GM23338 (cell line): ENCODE results near the gene CUBN. TPM values are rescaled to one million over a fixed set of nuclear protein-coding genes. Genes with fewer than 3 reads are reported as not detected.

ENCODE experiments used
- ATAC-seq: fragments of 200-7000 bp; cut with Tn5 transposase; 3 replicates; pipeline ENCODE4 v1.9.1; 2020
- DNase-seq: peaks from one replicate; pipeline ENCODE4 v3.0.0-alpha.2; 2015; ENCODE audit warnings: low spot score
- H2AFZ ChIP-seq: fragments of 200-600 bp; sonication (generic); 2 replicates; pipeline ENCODE4 v1.8.0; 2016; ENCODE audit warnings: antibody characterized with exemption, mild to moderate bottlenecking, moderate library complexity
- H3F3A ChIP-seq: fragments of 200-600 bp; sonication (generic); replicated peaks from 2 replicates; pipeline ENCODE4 v1.8.0; 2017; ENCODE audit warnings: antibody characterized with exemption, mixed run types, low read depth
- H3K27ac ChIP-seq: fragments of 200-600 bp; sonication (generic); 2 replicates; pipeline ENCODE4 v1.6.1; 2016; ENCODE audit warnings: low read depth
- H3K27me3 ChIP-seq: fragments of 200-600 bp; sonication (generic); 2 replicates; pipeline ENCODE4 v1.8.0; 2016; ENCODE audit warnings: mild to moderate bottlenecking, mixed run types, moderate library complexity; ENCODE audit not compliant: insufficient read depth
- H3K36me3 ChIP-seq: fragments of 200-600 bp; sonication (generic); 2 replicates; pipeline ENCODE4 v1.8.0; 2016; ENCODE audit warnings: mild to moderate bottlenecking; ENCODE audit not compliant: insufficient read depth
- H3K4me1 ChIP-seq: fragments of 200-600 bp; sonication (generic); 2 replicates; pipeline ENCODE4 v1.8.0; 2016; ENCODE audit warnings: mild to moderate bottlenecking, moderate library complexity; ENCODE audit not compliant: insufficient read depth
- H3K4me2 ChIP-seq: fragments of 200-600 bp; sonication (generic); 2 replicates; pipeline ENCODE4 v1.7.1; 2017; ENCODE audit warnings: mixed run types
- H3K4me3 ChIP-seq: fragments of 200-600 bp; sonication (generic); 2 replicates; pipeline ENCODE4 v1.6.1; 2016; ENCODE audit warnings: mixed run types
- H3K79me2 ChIP-seq: fragments of 200-600 bp; sonication (generic); replicated peaks from 2 replicates; pipeline ENCODE4 v1.8.0; 2017; ENCODE audit warnings: mild to moderate bottlenecking; ENCODE audit not compliant: insufficient read depth
- H3K9me2 ChIP-seq: fragments of 200-600 bp; sonication (generic); 2 replicates; pipeline ENCODE4 v1.8.0; 2017; ENCODE audit not compliant: insufficient read depth
- H4K20me1 ChIP-seq: fragments of 200-600 bp; sonication (generic); replicated peaks from 2 replicates; pipeline ENCODE4 v1.8.0; 2017; ENCODE audit warnings: mild to moderate bottlenecking; ENCODE audit not compliant: insufficient read depth
- H3K27ac Mint-ChIP-seq: 2 replicates; pipeline ENCODE4 v1.8.0; 2020; ENCODE audit warnings: inconsistent platforms, mild to moderate bottlenecking, moderate library complexity, mixed read lengths
- H3K27me3 Mint-ChIP-seq: 3 replicates; pipeline ENCODE4 v1.8.0; 2022; ENCODE audit warnings: low read depth, mild to moderate bottlenecking, moderate library complexity, mixed read lengths, inconsistent platforms; ENCODE audit not compliant: insufficient read depth, poor library complexity
- H3K36me3 Mint-ChIP-seq: 3 replicates; pipeline ENCODE4 v1.8.0; 2021; ENCODE audit warnings: low read depth, mild to moderate bottlenecking, inconsistent platforms, moderate library complexity, mixed read lengths
- H3K4me1 Mint-ChIP-seq: 3 replicates; pipeline ENCODE4 v1.8.0; 2020; ENCODE audit warnings: mild to moderate bottlenecking, inconsistent platforms, mixed read lengths
- H3K4me3 Mint-ChIP-seq: 3 replicates; pipeline ENCODE4 v1.8.0; 2021; ENCODE audit warnings: moderate library complexity, mild to moderate bottlenecking, inconsistent platforms, mixed read lengths
- H3K9me3 Mint-ChIP-seq: 3 replicates; pipeline ENCODE4 v1.8.0; 2020; ENCODE audit warnings: moderate library complexity, mild to moderate bottlenecking, inconsistent platforms, mixed read lengths
- CREB1 ChIP-seq: fragments of 250-450 bp; sonication (Bioruptor Pico); IDR thresholded peaks from 2 replicates; pipeline ENCODE4 v1.5.0; 2020; ENCODE audit warnings: low read depth, mild to moderate bottlenecking, moderate library complexity
- EZH2 ChIP-seq: fragments of 200-600 bp; sonication (generic); IDR thresholded peaks from one replicate; pipeline ENCODE4 v1.8.0; 2017; ENCODE audit warnings: antibody characterized with exemption, mild to moderate bottlenecking, low read depth; ENCODE audit not compliant: unreplicated experiment
- EZH2phosphoT487 ChIP-seq: fragments of 200-600 bp; sonication (generic); IDR thresholded peaks from one replicate; pipeline ENCODE4 v1.8.1; 2018; ENCODE audit warnings: antibody characterized with exemption; ENCODE audit not compliant: unreplicated experiment
- NANOG ChIP-seq: IDR thresholded peaks from 2 replicates; pipeline ENCODE4 v1.6.1; 2016; ENCODE audit warnings: antibody characterized with exemption, borderline replicate concordance
- POLR2AphosphoS5 ChIP-seq: IDR thresholded peaks from 2 replicates; pipeline ENCODE4 v1.6.1; 2016; ENCODE audit warnings: antibody characterized with exemption, low read depth
- STAT1 ChIP-seq: IDR thresholded peaks from one replicate; pipeline ENCODE4 v1.6.1; 2016; ENCODE audit warnings: antibody characterized with exemption; ENCODE audit not compliant: unreplicated experiment
- ZNF114 ChIP-seq: fragments of 250-450 bp; sonication (Bioruptor Pico); IDR thresholded peaks from 2 replicates; pipeline ENCODE4 v1.5.0; 2020; ENCODE audit warnings: mild to moderate bottlenecking, moderate library complexity
- ZNF331 ChIP-seq: fragments of 250-450 bp; sonication (Bioruptor Pico); IDR thresholded peaks from 2 replicates; pipeline ENCODE4 v1.5.0; 2020; ENCODE audit warnings: low read depth, mild to moderate bottlenecking, moderate library complexity
- polyA plus RNA-seq: library from polyadenylated mRNA; unstranded; fragments of >200 nt; fragmentation: Nextera tagmentation; extraction: Ambion mirVana; gene quantifications from 2 replicates; pipeline ENCODE4 v1.2.1, GENCODE V29; 2016
- total RNA-seq: library from RNA; depleted of rRNA; stranded (reverse); fragments of >200 nt; shearing (Covaris generic); gene quantifications from 2 replicates; pipeline ENCODE4 v1.2.3, GENCODE V29; 2014
- TF ChIP-seq, protein P1 (sequence below): IDR thresholded peaks from 2 replicates; pipeline ENCODE4 v1.6.1; 2016; ENCODE audit warnings: antibody characterized with exemption
- TF ChIP-seq, protein P2 (sequence below), 2 experiments: fragments of 200-600 bp in 1 of 2; sonication (generic) in 1 of 2; conservative IDR thresholded peaks; 2 replicates each; pipeline versions ENCODE4 v1.5.1 to v1.6.1; 2016 to 2017; ENCODE audit warnings: antibody characterized with exemption in 2 of 2, low read depth in 2 of 2, mild to moderate bottlenecking in 2 of 2, moderate library complexity in 1 of 2

CUBN gene
- total and polyA plus RNA-seq, 2 experiments from 2014 or later, result 0.06 to 1.8 TPM

DNA sequence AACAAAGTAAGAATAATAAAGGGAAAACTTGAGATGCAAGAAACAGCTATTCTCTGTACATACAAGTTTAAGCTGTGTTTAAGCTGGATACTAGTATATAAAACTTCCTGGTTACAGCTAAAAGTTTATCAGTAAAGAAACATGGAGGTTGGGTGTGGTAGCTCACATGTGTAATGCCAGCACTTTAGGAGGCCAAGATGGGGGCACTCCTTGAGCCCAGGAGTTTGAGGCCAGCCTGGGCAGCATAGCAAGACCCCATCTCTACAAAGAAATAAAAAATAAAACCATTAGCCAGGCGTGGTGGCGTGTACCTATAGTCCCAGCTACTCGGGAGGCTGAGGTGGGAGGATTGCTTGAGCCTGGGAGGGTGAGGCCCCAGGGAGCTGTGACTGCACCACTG lies 315.6 kb downstream of the CUBN start (continued):
- TF ChIP-seq NANOG (no peak), CREB1 (CRISPR knock-in tag) (no peak), EZH2 (no peak), ZNF114 (CRISPR knock-in tag) (no peak), STAT1 (no peak), ZNF331 (no peak), POLR2AphosphoS5 (no peak), EZH2phosphoT487 (no peak)
- TF ChIP-seq, protein P1, sequence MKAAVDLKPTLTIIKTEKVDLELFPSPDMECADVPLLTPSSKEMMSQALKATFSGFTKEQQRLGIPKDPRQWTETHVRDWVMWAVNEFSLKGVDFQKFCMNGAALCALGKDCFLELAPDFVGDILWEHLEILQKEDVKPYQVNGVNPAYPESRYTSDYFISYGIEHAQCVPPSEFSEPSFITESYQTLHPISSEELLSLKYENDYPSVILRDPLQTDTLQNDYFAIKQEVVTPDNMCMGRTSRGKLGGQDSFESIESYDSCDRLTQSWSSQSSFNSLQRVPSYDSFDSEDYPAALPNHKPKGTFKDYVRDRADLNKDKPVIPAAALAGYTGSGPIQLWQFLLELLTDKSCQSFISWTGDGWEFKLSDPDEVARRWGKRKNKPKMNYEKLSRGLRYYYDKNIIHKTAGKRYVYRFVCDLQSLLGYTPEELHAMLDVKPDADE, result no peak

DNA sequence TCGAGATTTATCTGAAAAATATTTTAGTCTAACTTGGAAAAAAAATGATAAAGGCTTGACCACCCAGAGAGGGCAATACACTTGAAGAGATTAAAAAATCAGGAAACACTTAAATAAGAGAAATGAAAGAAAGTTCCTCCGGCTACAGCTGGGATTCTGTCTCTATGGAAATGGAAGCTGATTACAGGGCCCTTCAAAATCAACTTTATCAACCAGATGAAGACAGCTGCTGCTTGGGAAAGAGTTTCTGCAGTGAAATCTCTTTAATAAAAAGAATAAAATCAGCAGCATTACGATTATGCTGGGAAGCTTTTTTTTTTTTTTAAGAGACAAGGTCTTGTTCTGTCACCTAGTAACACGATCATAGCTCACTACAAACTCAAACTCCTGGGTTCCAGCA lies 316.9 kb downstream of the CUBN start:
- Mint-ChIP-seq H3K4me3 (no peak overlapping the region), H3K27ac (no peak overlapping the region), H3K9me3 (no peaks in the 10 kb centered on the region), H3K36me3 (no peaks in the 10 kb centered on the region; the same call in 2 of the 3 replicates), H3K4me1 (peaks cover 8% of the 10 kb centered on the region), H3K27me3 (peaks cover 8% of the 10 kb centered on the region)
- no peaks in the 10 kb centered on the region for H3F3A ChIP-seq
- TF ChIP-seq EZH2phosphoT487 (no peak), CREB1 (CRISPR knock-in tag) (no peak), POLR2AphosphoS5 (no peak)
- TF ChIP-seq, protein P1, result no peak
- H3K4me2 ChIP-seq, result no peak overlapping the region
- no peak overlapping the region for H2AFZ ChIP-seq
- H3K4me3 ChIP-seq, result no peak overlapping the region
- DNase-seq, result no peak
- peaks cover 85% of the 10 kb centered on the region for H3K79me2 ChIP-seq
- H3K4me1 ChIP-seq, result peaks cover 8% of the 10 kb centered on the region
- ATAC-seq, result no peak
- no peaks in the 10 kb centered on the region for H3K36me3 ChIP-seq
- peaks cover 9% of the 10 kb centered on the region; the same call in 1 of the 2 replicates for H4K20me1 ChIP-seq
- no peak overlapping the region for H3K27ac ChIP-seq
- H3K27me3 ChIP-seq, result no peaks in the 10 kb centered on the region
- no peaks in the 10 kb centered on the region for H3K9me2 ChIP-seq

DNA sequence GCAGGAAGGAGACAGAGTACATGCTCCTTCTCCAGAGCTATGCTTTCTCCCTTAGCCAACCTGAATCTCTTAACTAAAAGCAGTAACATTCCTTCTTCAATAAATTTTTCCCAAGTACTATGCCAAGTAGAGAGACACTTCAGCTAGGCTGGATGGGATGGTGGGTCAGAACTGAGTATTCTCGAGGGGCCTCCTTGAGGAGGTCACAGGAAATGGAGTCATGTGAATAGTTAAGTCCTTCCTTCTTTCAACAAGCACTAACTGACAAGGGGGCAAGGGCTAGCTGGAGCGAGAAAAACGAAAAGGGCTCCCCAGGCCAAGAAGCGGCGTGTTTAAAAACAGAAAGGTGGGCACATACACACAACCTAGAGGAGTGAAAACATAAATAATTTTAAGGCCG lies 317.8 kb downstream of the CUBN start:
- H3K9me2 ChIP-seq, result no peaks in the 10 kb centered on the region
- peaks cover 94% of the 10 kb centered on the region for H3K79me2 ChIP-seq
- no peaks in the 10 kb centered on the region for H3K9me3 Mint-ChIP-seq
- H3K27ac Mint-ChIP-seq, result no peak overlapping the region
- H4K20me1 ChIP-seq, result peaks cover 9% of the 10 kb centered on the region; the same call in 1 of the 2 replicates
- no peak for ATAC-seq
- peaks cover 7% of the 10 kb centered on the region for H3K4me1 ChIP-seq
- H2AFZ ChIP-seq, result no peak overlapping the region
- H3K27me3 ChIP-seq, result no peaks in the 10 kb centered on the region
- H3K36me3 Mint-ChIP-seq, result no peaks in the 10 kb centered on the region; the same call in 2 of the 3 replicates
- H3K27ac ChIP-seq, result no peak overlapping the region
- peaks cover 8% of the 10 kb centered on the region for H3K4me1 Mint-ChIP-seq
- no peak overlapping the region for H3K4me3 Mint-ChIP-seq
- no peak for DNase-seq
- no peak overlapping the region for H3K4me2 ChIP-seq
- no peaks in the 10 kb centered on the region for H3K36me3 ChIP-seq
- no peaks in the 10 kb centered on the region for H3F3A ChIP-seq
- H3K27me3 Mint-ChIP-seq, result peaks cover 2% of the 10 kb centered on the region
- H3K4me3 ChIP-seq, result no peak overlapping the region
- TF ChIP-seq, protein P2, sequence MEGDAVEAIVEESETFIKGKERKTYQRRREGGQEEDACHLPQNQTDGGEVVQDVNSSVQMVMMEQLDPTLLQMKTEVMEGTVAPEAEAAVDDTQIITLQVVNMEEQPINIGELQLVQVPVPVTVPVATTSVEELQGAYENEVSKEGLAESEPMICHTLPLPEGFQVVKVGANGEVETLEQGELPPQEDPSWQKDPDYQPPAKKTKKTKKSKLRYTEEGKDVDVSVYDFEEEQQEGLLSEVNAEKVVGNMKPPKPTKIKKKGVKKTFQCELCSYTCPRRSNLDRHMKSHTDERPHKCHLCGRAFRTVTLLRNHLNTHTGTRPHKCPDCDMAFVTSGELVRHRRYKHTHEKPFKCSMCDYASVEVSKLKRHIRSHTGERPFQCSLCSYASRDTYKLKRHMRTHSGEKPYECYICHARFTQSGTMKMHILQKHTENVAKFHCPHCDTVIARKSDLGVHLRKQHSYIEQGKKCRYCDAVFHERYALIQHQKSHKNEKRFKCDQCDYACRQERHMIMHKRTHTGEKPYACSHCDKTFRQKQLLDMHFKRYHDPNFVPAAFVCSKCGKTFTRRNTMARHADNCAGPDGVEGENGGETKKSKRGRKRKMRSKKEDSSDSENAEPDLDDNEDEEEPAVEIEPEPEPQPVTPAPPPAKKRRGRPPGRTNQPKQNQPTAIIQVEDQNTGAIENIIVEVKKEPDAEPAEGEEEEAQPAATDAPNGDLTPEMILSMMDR (conservative IDR thresholded peaks at IDR 0.05; ENCODE audit: low read depth in 2 of 2), result no peak
- TF ChIP-seq EZH2phosphoT487 (no peak), EZH2 (no peak)
